GM18526 (cell line): Measurements from ENCODE around the gene RPRML.

ENCODE experiments used
- POLR2A ChIP-seq: IDR thresholded peaks from 3 replicates; pipeline ENCODE4 v1.6.1; 2011; ENCODE audit not compliant: insufficient read length; ENCODE audit errors: extremely low read depth

Gene RPRML

DNA sequence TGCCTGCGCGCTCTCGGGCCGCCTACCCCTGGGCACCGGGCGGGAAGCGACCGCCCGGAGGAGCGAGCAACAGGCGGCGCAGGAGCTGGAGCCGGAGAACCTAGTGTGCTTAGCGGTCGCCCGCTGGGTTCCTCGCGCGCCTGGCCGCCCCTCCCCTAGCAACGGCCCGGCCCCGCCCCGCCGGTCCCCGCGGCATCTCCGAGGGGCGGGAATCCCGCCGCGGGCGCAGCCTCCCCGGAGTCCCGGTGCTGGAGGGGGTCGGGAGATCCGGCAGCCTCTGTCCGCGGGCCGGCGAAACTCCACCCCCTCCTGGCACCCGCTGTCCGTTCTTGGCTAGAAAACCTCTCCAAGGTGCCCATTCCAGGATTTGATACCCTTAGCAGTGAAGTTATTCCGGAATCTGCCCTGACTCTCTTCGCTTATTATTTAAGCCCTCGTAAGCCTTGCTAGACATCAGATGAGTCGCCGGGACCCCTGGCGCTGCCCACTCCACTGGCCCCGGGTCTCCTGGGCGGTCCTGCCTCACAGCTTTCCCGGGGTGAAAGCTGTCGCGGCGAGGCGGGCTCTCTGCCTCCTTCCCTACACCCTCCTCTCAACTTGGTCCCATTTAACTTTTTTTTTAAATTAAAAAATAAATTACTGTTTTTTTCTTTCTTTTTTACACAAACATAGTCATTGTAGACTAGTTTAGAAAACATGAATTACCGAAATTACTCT, at the start of gene RPRML:
Gene RPRML, minus strand, starts transcription at position 107 of the 717 bp plus-strand sequence. CDS start 246 bp downstream, outside the sequence.
- no peak for TF ChIP-seq POLR2A

DNA sequence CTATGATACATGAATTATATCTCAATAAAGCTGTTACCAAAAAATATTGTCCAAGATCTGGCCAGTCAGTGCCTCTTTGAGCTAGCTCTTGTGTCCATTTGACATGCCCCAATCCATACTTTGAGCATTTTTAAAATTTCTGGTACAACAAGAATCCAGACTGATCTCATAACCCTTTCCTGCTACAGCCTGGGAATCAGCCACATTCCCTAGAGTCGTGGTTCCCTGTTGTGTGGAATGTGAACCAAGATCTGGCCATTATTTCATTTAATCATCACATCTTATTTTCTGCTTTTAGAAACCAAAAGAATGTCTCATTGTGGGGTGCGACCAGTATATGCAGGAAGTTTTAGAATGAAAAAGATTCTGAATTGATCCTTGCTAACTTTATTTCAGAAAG, 34.3 kb upstream of the RPRML start:
- no peak for TF ChIP-seq POLR2A

DNA sequence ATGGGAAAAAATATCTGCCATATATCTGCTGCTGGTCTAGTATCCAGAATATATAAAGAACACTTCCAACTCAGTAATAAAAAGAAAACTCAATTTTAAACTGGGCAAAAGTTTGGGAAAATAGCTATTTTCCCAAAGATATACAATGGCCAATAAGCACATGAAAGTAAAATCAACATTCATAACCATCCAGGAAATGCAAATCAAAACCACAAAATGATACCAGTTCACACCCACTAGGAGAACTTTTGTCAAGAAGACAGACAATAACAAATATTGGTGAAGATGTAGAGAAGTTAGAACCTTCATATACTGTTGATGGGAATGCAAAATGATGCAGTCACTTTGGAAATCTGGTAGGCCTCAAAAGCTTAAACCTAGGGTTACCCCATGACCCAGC, 33.4 kb upstream of the RPRML start:
- TF ChIP-seq POLR2A = no peak

DNA sequence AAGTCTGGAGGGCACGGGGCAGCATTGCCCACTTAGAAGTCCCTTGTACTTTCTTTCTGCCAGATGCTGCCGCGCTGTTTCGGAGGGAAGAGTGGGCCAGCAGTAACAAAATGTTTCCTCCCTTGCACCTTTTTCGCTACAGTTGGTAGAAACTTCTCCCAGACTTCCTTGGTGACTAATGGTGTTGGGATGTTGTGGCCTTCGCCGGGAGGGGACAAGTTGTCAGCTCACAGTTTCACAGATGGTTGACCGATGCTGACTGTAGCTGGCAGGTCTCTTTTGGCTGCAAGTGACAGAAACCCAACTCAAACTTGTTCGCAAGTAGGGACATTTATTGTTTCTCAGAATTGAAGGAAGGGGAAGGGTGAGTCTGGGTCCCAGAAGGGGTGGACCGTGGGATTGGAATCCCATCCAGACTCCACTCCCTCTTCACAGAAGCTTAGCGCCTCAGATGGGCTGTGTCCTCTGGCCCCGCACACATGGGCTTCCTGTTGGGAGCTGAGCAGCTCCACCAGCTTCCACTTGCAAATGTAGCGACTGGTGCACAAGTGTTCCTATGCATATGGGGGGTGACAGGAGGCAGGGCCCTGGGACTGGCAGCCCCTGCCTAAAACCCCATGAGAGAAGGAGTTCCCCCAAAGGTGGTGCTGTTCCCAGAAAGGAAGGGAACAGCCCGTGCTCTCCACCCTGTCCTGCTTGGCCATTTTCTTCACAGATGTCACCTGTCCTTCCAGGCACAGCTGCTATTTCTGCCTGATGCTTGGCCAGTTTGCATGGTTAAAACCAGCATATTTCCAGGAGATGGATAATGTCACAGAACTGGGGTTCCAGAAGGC, 30.9 kb upstream of the RPRML start:
- TF ChIP-seq POLR2A = no peak

DNA sequence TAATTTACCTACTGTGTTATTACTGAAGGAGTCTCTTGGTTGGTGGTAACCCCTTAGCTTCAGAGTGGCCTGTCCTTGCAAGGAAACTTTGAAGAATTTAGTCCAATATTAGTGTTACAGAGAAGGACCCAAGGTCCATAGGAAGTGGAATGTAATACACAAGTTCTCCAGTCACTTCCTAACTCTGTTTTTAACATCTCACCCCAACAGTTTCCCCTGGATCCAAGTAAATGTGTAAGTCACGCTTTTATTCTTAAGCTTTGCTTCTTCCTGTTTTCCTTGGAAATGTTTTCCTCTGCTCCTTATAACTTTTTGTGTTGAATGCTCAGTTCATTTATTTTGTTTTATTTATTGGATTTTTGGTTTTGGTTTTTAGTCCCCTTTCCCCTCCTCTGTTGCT, 25.9 kb upstream of the RPRML start:
- no peak for TF ChIP-seq POLR2A

DNA sequence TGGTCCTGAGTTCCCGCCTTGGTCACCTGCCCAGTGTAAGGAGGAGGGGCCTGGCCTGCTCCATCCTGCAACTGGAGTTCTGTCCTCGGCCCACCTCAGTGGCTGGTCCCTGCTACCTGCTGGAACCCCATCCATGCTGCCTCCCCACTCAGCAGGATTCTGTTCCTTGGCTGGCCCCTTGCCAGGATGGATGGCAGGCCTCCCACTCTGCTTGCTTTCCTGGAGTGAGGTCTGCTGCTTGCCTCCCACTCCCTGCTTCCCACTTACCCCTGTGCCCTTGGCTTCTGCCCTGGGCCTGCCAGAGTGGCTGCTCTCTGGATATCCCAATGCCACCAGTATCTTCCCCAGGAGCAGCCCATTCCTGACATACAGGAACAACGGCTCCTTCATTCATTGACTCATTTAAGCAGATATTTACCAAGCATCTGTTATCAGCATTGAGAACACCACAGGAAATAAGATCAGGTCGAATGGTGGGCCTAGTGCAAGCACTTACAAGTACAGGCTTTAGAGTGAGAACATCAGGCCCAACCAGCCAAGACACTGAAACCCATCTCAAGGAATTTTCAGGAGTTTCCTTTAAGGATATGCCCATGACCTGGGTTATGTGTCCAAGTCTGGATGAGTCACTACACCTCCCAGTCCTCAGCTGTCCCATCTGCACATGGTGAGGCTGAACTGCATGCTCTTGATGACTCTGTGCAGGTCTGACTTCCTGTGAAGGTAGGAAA, 17.0 kb upstream of the RPRML start:
- no peak for TF ChIP-seq POLR2A

DNA sequence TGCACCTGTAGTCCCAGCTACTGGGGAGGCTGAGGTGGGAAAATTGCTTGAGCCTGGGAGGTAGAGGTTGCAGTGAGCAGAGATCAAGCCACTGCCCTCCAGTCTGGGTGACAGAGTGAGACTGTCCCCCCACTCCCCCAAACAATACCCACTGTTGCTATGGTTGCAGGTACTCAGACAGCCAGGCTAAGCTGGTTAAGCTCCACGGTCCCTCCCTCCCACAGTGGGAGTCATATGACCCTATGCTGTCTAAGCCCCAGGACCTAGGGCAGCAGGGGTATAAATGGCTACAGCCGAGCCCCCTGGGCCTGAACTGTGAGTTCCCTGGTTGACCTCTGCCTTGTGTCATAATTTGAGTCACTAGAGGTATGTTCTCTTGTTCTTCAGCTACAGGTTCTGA, 15.9 kb upstream of the RPRML start:
- no peak for TF ChIP-seq POLR2A

DNA sequence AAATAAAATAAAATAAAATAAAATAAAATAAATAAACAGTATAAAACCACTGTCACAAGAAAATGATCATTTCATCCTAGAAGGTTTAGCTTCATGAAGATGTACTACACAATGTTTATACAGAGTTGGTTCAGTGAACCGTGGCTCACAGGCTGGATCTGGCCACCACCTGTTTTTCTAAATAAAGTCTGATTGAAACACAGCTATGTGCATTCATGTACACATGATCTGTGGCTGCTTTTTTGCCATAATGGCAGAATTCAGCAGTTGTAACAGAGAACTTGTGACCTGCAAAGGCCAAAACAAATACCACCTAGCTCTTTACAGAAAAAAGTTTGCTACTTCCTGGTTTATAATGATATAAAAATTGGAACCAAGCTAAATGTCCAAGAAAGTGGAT, 12.6 kb upstream of the RPRML start:
- TF ChIP-seq POLR2A = no peak

DNA sequence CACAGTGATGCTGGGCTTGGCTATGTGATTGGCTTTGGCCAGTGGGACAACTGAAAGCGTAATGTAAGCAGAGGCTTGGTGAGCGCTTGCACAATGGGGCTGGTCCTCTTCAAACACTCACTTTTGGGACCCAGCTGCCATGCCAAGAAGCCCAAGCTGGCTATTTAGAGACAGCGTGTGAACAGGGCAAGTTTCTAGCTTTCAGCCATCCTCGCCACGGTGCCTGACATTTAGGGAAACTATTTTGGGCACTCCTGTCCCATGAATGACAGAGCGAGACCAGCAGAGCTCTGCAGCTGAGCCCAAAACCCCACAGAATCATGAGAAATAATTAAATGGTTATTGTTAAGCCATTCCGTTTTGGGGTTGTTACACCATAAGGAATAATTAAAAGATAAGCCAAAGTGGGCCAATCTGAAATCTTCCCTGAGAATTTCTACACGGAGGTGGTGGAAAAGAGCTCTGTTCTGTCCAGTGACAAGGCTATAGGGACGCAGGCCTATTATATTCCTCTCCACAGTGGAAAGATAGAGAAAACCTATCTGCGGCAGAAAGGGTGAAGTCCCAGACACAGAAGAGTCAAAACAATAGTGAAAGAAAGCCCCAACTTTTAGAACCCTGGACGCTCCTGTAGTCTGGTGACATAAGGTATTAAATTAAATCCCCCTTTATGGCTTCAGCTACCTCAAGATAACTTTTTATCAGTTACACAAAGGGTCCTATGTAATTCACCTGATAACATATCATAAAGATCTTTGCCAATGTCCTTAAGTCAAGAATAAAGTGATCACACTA, 10.8 kb upstream of the RPRML start:
- no peak for TF ChIP-seq POLR2A

DNA sequence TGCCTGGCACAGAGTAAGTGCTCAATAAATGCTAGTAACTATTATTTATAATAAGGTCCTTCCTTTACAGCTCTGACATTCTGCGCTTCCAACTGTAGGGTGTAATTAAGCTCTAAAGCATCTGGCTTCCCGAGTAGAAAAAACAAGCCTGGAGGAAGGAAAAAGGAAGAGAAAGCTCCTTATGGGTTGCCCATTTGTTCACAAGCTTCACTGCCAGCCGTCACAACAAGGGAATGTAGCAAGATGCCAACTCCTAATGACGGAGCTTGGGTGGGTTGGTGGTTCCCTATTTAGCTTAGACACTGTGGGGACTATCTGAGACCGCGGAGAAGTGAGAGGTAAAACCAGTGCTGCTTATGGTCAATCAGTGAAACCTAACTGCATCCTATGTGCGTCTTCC, 7.3 kb upstream of the RPRML start:
- no peak for TF ChIP-seq POLR2A

DNA sequence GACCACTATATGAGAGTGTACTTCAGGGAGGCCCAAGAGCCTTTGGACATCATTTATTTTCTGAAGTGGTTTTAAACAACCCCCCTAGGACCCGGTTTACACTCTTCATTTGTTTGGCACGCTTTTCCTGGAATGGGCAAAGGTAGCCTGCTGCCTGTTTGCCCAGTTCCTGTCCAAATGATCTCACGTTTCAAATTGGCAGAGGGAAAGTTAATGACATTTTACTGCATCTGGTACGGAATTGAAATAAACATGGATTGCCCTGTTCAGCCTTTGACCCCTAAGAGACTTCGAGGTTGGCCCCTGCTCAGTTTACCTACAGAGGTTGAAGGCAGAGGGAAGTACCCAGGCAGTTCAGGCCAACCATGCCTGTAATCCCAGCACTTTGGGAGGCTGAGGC, 5.8 kb upstream of the RPRML start:
- no peak for TF ChIP-seq POLR2A

DNA sequence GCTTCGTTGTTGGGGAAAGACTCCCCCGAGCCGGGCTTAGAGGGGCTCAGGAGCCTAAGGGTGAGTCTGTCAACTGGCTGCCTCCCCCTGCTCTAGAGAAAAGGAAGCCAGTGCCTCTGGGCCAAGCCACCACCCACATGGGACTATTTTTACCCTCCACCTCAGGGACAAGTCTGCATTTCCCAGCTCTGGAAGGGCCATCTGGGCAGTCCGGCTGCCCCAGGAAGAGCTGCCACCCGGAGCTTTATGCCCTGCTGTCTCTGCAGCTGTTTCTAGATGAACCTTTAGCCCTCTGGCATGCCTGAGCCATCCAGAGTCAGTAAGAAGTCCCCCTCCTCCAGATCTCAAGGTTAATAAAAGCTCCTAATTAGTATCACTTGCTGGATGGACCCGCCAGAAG, 5.3 kb upstream of the RPRML start:
- no peak for TF ChIP-seq POLR2A

DNA sequence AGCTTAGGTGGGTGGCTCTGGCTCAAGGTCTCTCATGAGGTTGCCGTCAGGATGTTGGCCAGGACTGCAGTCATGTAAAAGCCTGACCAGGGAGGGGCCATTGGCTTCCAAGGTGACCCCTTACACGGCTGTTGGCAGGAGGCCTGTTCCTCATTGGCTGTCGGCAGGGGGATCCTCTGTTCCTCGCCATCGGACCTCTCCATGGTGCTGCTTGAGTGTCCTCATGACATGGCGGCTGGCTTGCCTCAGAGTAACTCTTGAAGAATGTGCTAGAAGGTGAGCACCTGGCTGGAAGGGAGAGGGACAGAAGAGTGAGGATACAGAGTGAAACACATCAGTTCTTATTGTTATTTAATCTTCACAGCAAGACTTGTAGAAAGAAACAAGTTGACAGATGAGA, 4.7 kb upstream of the RPRML start:
- no peak for TF ChIP-seq POLR2A

DNA sequence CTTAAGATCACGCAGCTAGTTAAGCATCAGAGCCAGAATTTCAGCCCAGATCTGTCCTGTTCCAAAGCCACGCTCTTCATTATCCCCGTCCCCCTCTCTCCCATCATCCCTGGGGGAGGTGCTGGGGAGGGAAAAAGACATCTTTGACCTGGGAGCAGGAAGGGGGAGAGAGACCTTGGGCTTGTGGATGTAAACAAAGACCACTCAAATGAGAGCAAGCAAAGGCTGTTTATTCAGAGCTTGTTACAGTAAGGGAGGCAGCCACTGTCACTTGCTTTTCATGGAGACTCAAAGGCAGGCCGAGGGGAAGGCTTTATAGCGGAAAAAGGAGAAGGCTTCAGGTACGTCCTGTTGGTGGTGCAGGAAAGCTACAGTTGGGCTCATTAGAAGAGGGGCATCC, 3.5 kb upstream of the RPRML start:
- no peak for TF ChIP-seq POLR2A
